Liver (tissue), 9 donors: ENCODE measurements around the gene CHRDL2. TPM values are rescaled to one million over a fixed set of nuclear protein-coding genes. Genes with fewer than 3 reads are reported as not detected.

Experiments
- DNase-seq: peaks from one replicate; pipeline ENCODE4 v3.0.0-alpha.2; 2017; ENCODE audit warnings: low spot score
- H3K27ac ChIP-seq, 2 donors: one replicate each; pipeline ENCODE4 v1.7.0; 2013; ENCODE audit warnings: inconsistent platforms in 2 of 2, low read length in 2 of 2, control low read depth in 1 of 2, low read depth in 1 of 2, mild to moderate bottlenecking in 1 of 2
- H3K27me3 ChIP-seq, 4 donors: one replicate each; pipeline versions ENCODE4 v1.6.1 to v1.7.0; 2013; ENCODE audit warnings: low read length in 3 of 4, inconsistent platforms in 1 of 4, mild to moderate bottlenecking in 1 of 4, moderate library complexity in 1 of 4; ENCODE audit not compliant: control insufficient read depth in 4 of 4, insufficient read depth in 4 of 4
- H3K36me3 ChIP-seq, 4 donors: one replicate each; pipeline versions ENCODE4 v1.6.1 to v1.7.0; 2013; ENCODE audit warnings: low read length in 3 of 4, mild to moderate bottlenecking in 3 of 4, low read depth in 1 of 4, moderate library complexity in 1 of 4; ENCODE audit not compliant: control insufficient read depth in 4 of 4, insufficient read depth in 3 of 4
- H3K4me1 ChIP-seq, 4 donors: one replicate each; pipeline versions ENCODE4 v1.6.1 to v1.7.0; 2013; ENCODE audit warnings: low read length in 3 of 4, mild to moderate bottlenecking in 3 of 4, moderate library complexity in 1 of 4; ENCODE audit not compliant: control insufficient read depth in 4 of 4, insufficient read depth in 4 of 4
- H3K4me3 ChIP-seq, 3 donors: one replicate each; pipeline versions ENCODE4 v1.6.1 to v1.7.0; 2013; ENCODE audit warnings: low read length in 3 of 3, control low read depth in 1 of 3, low read depth in 1 of 3, mild to moderate bottlenecking in 1 of 3
- H3K9ac ChIP-seq, 2 donors: one replicate each; pipeline ENCODE4 v1.7.0; 2013; ENCODE audit warnings: low read length in 2 of 2, mild to moderate bottlenecking in 2 of 2, moderate library complexity in 2 of 2, control low read depth in 1 of 2, low read depth in 1 of 2
- H3K9me3 ChIP-seq, 4 donors: one replicate each; pipeline versions ENCODE4 v1.6.1 to v1.7.0; 2013; ENCODE audit warnings: low read length in 3 of 4; ENCODE audit not compliant: control insufficient read depth in 4 of 4
- EGR1 ChIP-seq, 2 donors: IDR thresholded peaks; 2 replicates each; pipeline ENCODE4 v1.6.1; 2016 to 2018; ENCODE audit warnings: antibody characterized with exemption in 2 of 2, low read depth in 2 of 2
- FOXA1 ChIP-seq: IDR thresholded peaks from 2 replicates; pipeline ENCODE4 v1.6.1; 2016; ENCODE audit warnings: antibody characterized with exemption
- FOXA2 ChIP-seq: IDR thresholded peaks from 2 replicates; pipeline ENCODE4 v1.6.1; 2016; ENCODE audit warnings: antibody characterized with exemption
- GABPA ChIP-seq, 2 donors: IDR thresholded peaks in 1 of 2; conservative IDR thresholded peaks in 1 of 2; 2 replicates each; pipeline ENCODE4 v1.6.1; 2016; ENCODE audit warnings: antibody characterized with exemption in 2 of 2, mild to moderate bottlenecking in 1 of 2, moderate library complexity in 1 of 2
- HNF4A ChIP-seq, 2 donors: conservative IDR thresholded peaks; 2 replicates each; pipeline ENCODE4 v1.6.1; 2016; ENCODE audit warnings: antibody characterized with exemption in 2 of 2, mild to moderate bottlenecking in 2 of 2
- HNF4G ChIP-seq: IDR thresholded peaks from 2 replicates; pipeline ENCODE4 v1.6.1; 2016; ENCODE audit warnings: antibody characterized with exemption
- NR2F2 ChIP-seq: IDR thresholded peaks from 2 replicates; pipeline ENCODE4 v1.6.1; 2016; ENCODE audit warnings: antibody characterized with exemption
- RAD21 ChIP-seq, 2 donors: IDR thresholded peaks; 2 replicates each; pipeline ENCODE4 v1.6.1; 2016; ENCODE audit warnings: antibody characterized with exemption in 2 of 2, mild to moderate bottlenecking in 2 of 2
- SP1 ChIP-seq: IDR thresholded peaks from 2 replicates; pipeline ENCODE4 v1.6.1; 2018; ENCODE audit warnings: antibody characterized with exemption, mild to moderate bottlenecking
- TAF1 ChIP-seq: conservative IDR thresholded peaks from 2 replicates; pipeline ENCODE4 v1.6.1; 2016; ENCODE audit warnings: antibody characterized with exemption, mild to moderate bottlenecking
- YY1 ChIP-seq: IDR thresholded peaks from 2 replicates; pipeline ENCODE4 v1.6.1; 2016; ENCODE audit warnings: antibody characterized with exemption, mild to moderate bottlenecking
- WGBS: extraction: QIAGEN DNeasy Blood & Tissue Kit; methylation state at CpG from one replicate; pipeline ENCODE4 v1.1.7; 2013; 5-methylcytosine and 5-hydroxymethylcytosine counted together
- polyA plus RNA-seq, 2 donors: library from polyadenylated mRNA; stranded (reverse) in 1 of 2; unstranded in 1 of 2; fragments of 200-250 nt in 1 of 2; fragments of >200 nt in 1 of 2; fragmentation: Nextera tagmentation in 1 of 2; extraction: Ambion mirVana in 1 of 2; gene quantifications; one replicate each; pipeline versions ENCODE4 v1.2.1 to v1.2.3, GENCODE V29; 2013 to 2015
- total RNA-seq, 2 donors: library from RNA; depleted of rRNA; stranded (reverse); fragments of >200 nt; gene quantifications; one replicate each; pipeline ENCODE4 v1.2.3, GENCODE V29; 2014
- TF ChIP-seq, protein P1 (sequence below): IDR thresholded peaks from 2 replicates; pipeline ENCODE4 v1.6.1; 2016; ENCODE audit warnings: antibody characterized with exemption
- TF ChIP-seq, protein P2 (sequence below): IDR thresholded peaks from 2 replicates; pipeline ENCODE4 v1.6.1; 2016; ENCODE audit warnings: antibody characterized with exemption
- TF ChIP-seq, protein P3 (sequence below): fragments of 150-350 bp; IDR thresholded peaks from 2 replicates; pipeline ENCODE4 v1.5.1; 2017; ENCODE audit warnings: improper control_type of control experiment, low read depth, low read length; ENCODE audit not compliant: missing input control
- TF ChIP-seq, protein P4 (sequence below): IDR thresholded peaks from 2 replicates; pipeline ENCODE4 v1.6.1; 2016; ENCODE audit warnings: antibody characterized with exemption
- donor health status: healthy.
- donor health status: healthy.
- donor health status: healthy.
- donor health status: healthy.
- donor health status: healthy.

CHRDL2 gene
- total and polyA plus RNA-seq, 4 donors = 1.8 to 19.0 (median 15.8) TPM; not detected in 1

DNA sequence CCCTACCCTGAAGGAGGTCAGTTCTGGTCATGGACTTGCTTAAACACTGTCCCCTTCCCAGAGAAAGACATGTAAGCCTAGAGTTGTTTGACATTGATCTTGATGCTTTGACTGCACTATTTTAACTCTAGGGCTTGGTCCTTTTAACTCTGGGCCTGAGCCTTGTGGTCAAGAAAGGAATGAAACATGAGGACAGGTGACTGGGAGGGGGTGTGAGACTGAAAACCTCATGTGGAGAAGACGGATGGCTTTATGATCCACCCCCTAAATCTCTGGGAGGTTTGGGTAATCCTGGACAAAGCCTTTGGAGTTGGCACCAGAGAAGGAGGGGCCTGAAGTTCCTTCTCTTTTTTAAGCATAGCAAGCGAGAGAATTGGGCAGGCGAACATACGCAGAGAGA is 17.5 kb downstream of the CHRDL2 start:
- Histone ChIP-seq H3K27me3 (no peaks in the 10 kb centered on the region), H3K27ac (no peak overlapping the region), H3K9ac (no peak overlapping the region), H3K4me1 (no peaks in the 10 kb centered on the region), H3K36me3 (no peaks in the 10 kb centered on the region), H3K4me3 (no peak overlapping the region), H3K9me3 (no peaks in the 10 kb centered on the region)
- TF ChIP-seq, protein P1, sequence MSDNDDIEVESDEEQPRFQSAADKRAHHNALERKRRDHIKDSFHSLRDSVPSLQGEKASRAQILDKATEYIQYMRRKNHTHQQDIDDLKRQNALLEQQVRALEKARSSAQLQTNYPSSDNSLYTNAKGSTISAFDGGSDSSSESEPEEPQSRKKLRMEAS = no peak
- no peak for TF ChIP-seq HNF4A (conservative IDR thresholded peaks at IDR 0.05)
- TF ChIP-seq, protein P2, sequence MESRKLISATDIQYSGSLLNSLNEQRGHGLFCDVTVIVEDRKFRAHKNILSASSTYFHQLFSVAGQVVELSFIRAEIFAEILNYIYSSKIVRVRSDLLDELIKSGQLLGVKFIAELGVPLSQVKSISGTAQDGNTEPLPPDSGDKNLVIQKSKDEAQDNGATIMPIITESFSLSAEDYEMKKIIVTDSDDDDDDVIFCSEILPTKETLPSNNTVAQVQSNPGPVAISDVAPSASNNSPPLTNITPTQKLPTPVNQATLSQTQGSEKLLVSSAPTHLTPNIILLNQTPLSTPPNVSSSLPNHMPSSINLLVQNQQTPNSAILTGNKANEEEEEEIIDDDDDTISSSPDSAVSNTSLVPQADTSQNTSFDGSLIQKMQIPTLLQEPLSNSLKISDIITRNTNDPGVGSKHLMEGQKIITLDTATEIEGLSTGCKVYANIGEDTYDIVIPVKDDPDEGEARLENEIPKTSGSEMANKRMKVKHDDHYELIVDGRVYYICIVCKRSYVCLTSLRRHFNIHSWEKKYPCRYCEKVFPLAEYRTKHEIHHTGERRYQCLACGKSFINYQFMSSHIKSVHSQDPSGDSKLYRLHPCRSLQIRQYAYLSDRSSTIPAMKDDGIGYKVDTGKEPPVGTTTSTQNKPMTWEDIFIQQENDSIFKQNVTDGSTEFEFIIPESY = no peak
- WGBS = 82% methylated on average over 4 of the region's 4 CpGs
- DNase-seq = no peak

DNA sequence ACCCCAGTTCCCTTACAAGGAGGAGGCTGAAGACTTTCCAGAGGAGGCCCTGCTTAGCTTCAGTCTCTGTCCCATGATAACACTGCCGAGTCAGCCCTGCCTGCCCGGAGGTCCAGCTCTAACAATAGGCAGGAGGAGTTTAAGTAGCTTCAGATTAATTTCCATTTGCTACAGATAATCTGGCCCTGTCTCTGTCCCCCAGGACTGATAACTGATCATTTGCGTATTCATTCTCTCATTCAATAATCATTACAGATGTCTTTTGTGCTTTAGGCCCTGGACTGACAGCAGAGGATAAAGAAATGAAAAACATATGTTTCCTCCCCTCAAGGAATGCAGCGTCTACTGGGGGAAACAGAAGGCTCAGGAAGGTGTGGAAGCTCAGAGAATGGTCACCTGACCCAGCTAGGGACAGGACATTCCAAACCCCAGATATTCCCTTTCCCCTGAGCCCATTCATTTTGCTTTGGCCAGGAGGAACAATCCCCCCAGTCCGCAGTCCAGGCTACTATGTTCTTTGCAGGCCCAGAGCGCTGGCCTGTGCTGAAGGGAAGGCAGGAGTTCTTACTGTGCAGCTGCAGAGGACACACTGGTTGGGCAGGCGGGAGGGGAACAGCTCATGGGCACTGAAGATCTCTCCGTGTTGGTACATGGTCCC is 20.8 kb downstream of the CHRDL2 start:
- H3K36me3 ChIP-seq = no peaks in the 10 kb centered on the region
- no peaks in the 10 kb centered on the region for H3K4me1 ChIP-seq
- H3K27ac ChIP-seq = no peak overlapping the region
- TF ChIP-seq FOXA1 (no peak), GABPA (IDR thresholded peaks at IDR 0.05 in 1 of 2, conservative IDR thresholded peaks at IDR 0.05 in 1 of 2) (no peak), FOXA2 (no peak), HNF4A (conservative IDR thresholded peaks at IDR 0.05) (no peak), YY1 (no peak), TAF1 (no peak), RAD21 (IDR thresholded peaks at IDR 0.05) (no peak), NR2F2 (no peak), SP1 (no peak), EGR1 (IDR thresholded peaks at IDR 0.05; ENCODE audit: low read depth in 2 of 2) (no peak), HNF4G (no peak)
- TF ChIP-seq, protein P1 = no peak
- TF ChIP-seq, protein P3, sequence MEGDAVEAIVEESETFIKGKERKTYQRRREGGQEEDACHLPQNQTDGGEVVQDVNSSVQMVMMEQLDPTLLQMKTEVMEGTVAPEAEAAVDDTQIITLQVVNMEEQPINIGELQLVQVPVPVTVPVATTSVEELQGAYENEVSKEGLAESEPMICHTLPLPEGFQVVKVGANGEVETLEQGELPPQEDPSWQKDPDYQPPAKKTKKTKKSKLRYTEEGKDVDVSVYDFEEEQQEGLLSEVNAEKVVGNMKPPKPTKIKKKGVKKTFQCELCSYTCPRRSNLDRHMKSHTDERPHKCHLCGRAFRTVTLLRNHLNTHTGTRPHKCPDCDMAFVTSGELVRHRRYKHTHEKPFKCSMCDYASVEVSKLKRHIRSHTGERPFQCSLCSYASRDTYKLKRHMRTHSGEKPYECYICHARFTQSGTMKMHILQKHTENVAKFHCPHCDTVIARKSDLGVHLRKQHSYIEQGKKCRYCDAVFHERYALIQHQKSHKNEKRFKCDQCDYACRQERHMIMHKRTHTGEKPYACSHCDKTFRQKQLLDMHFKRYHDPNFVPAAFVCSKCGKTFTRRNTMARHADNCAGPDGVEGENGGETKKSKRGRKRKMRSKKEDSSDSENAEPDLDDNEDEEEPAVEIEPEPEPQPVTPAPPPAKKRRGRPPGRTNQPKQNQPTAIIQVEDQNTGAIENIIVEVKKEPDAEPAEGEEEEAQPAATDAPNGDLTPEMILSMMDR = no peak
- TF ChIP-seq, protein P4, sequence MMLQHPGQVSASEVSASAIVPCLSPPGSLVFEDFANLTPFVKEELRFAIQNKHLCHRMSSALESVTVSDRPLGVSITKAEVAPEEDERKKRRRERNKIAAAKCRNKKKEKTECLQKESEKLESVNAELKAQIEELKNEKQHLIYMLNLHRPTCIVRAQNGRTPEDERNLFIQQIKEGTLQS = no peak
- TF ChIP-seq, protein P2 = no peak
- DNase-seq = no peak
- H3K9ac ChIP-seq = no peak overlapping the region
- no peaks in the 10 kb centered on the region for H3K9me3 ChIP-seq
- H3K4me3 ChIP-seq = no peak overlapping the region
- no peaks in the 10 kb centered on the region for H3K27me3 ChIP-seq
- 80% methylated on average over 8 of the region's 8 CpGs for WGBS
